BE2C (cell line): ENCODE measurements around the gene NPC2. TPM values are rescaled to one million over a fixed set of nuclear protein-coding genes. Genes with fewer than 3 reads are reported as not detected.
A peak's percentile ranks its signal among the peaks of the same experiment; 100 is the strongest.
"Not testable (repeated sequence)": the region's sequence is repeated elsewhere in the genome, so short reads cannot be mapped to it uniquely, and the experiment has no call there.

Source experiments
- DNase-seq: peaks from one replicate; pipeline ENCODE4 v3.0.0-alpha.2; 2020
- H3K27me3 ChIP-seq: fragments of 250-450 bp; sonication (Bioruptor Pico); 2 replicates; pipeline ENCODE4 v1.5.1; 2020; ENCODE audit warnings: mild to moderate bottlenecking
- H3K36me3 ChIP-seq: fragments of 250-450 bp; sonication (Bioruptor Pico); 2 replicates; pipeline ENCODE4 v1.5.1; 2020; ENCODE audit warnings: mild to moderate bottlenecking
- H3K4me1 ChIP-seq: fragments of 250-450 bp; sonication (Bioruptor Pico); 2 replicates; pipeline ENCODE4 v1.5.1; 2020
- H3K4me3 ChIP-seq: 2 replicates; pipeline ENCODE4 v1.5.1; 2011; ENCODE audit warnings: low read depth, low read length
- H3K9me3 ChIP-seq: fragments of 250-450 bp; sonication (Bioruptor Pico); 2 replicates; pipeline ENCODE4 v1.5.1; 2020
- CTCF ChIP-seq: IDR thresholded peaks from 2 replicates; pipeline ENCODE4 v1.5.1; 2012; ENCODE audit warnings: mild to moderate bottlenecking, low read depth, low read length
- polyA plus RNA-seq: library from polyadenylated mRNA; unstranded; fragments of >200 nt; gene quantifications from one replicate; pipeline ENCODE4 v1.2.1, GENCODE V29; 2012; ENCODE audit warnings: low read depth, missing spikeins; ENCODE audit not compliant: insufficient read length, insufficient read depth

The NPC2 gene
- polyA plus RNA-seq, result 11.5 TPM

GRCh38 chr14:74492776-74493342 lies at the start of gene NPC2:
TSS of gene NPC2 (minus strand) at chr14:74493305. CDS start at chr14:74493274, 31 bp downstream.
- no peaks in the 10 kb centered on the region for H3K4me1 ChIP-seq

GRCh38 chr14:74542056-74542685 lies 49.1 kb upstream of the NPC2 start:
- no peak overlapping the region for H3K4me3 ChIP-seq
- TF ChIP-seq CTCF, result no peak
- no peak for DNase-seq
- H3K4me1 ChIP-seq, result no peaks in the 10 kb centered on the region
- no peaks in the 10 kb centered on the region for H3K36me3 ChIP-seq
- no peaks in the 10 kb centered on the region for H3K9me3 ChIP-seq
- H3K27me3 ChIP-seq, result no peaks in the 10 kb centered on the region; the same call in 1 of the 2 replicates

More at GRCh38 chr14:74492776-74493342, at the start of gene NPC2:
- no peak for TF ChIP-seq CTCF
- no peaks in the 10 kb centered on the region for H3K36me3 ChIP-seq
- peaks cover 45% of the 10 kb centered on the region for H3K27me3 ChIP-seq
- H3K9me3 ChIP-seq, result no peaks in the 10 kb centered on the region
- no peak for DNase-seq
- H3K4me3 ChIP-seq, result peak within 1 kb of the TSS; percentile 89

GRCh38 chr14:74541225-74541624 lies 48.1 kb upstream of the NPC2 start:
- Histone ChIP-seq H3K36me3 (no peaks in the 10 kb centered on the region), H3K27me3 (no peaks in the 10 kb centered on the region; the same call in 1 of the 2 replicates), H3K4me3 (no peak overlapping the region), H3K9me3 (no peaks in the 10 kb centered on the region), H3K4me1 (no peaks in the 10 kb centered on the region)
- DNase-seq, result no peak
- no peak for TF ChIP-seq CTCF

GRCh38 chr14:74539503-74539902 lies 46.4 kb upstream of the NPC2 start:
- no peaks in the 10 kb centered on the region for H3K9me3 ChIP-seq
- no peak for DNase-seq
- no peak for TF ChIP-seq CTCF
- H3K36me3 ChIP-seq, result no peaks in the 10 kb centered on the region
- no peaks in the 10 kb centered on the region for H3K4me1 ChIP-seq
- no peak overlapping the region for H3K4me3 ChIP-seq
- no peaks in the 10 kb centered on the region; the same call in 1 of the 2 replicates for H3K27me3 ChIP-seq

GRCh38 chr14:74538411-74539391 lies 45.6 kb upstream of the NPC2 start:
- H3K36me3 ChIP-seq, result no peaks in the 10 kb centered on the region
- H3K9me3 ChIP-seq, result no peaks in the 10 kb centered on the region
- no peaks in the 10 kb centered on the region for H3K27me3 ChIP-seq
- no peak for DNase-seq
- no peaks in the 10 kb centered on the region for H3K4me1 ChIP-seq
- TF ChIP-seq CTCF, result no peak
- H3K4me3 ChIP-seq, result no peak overlapping the region

GRCh38 chr14:74536336-74536735 lies 43.2 kb upstream of the NPC2 start:
- H3K4me3 ChIP-seq, H3K27me3 ChIP-seq, DNase-seq, H3K4me1 ChIP-seq, H3K9me3 ChIP-seq, H3K36me3 ChIP-seq: not testable (repeated sequence)
